Measurements from ENCODE around the gene RMRP.
A peak's percentile ranks its signal among the peaks of the same experiment; 100 is the strongest.

RMRP gene

DNA sequence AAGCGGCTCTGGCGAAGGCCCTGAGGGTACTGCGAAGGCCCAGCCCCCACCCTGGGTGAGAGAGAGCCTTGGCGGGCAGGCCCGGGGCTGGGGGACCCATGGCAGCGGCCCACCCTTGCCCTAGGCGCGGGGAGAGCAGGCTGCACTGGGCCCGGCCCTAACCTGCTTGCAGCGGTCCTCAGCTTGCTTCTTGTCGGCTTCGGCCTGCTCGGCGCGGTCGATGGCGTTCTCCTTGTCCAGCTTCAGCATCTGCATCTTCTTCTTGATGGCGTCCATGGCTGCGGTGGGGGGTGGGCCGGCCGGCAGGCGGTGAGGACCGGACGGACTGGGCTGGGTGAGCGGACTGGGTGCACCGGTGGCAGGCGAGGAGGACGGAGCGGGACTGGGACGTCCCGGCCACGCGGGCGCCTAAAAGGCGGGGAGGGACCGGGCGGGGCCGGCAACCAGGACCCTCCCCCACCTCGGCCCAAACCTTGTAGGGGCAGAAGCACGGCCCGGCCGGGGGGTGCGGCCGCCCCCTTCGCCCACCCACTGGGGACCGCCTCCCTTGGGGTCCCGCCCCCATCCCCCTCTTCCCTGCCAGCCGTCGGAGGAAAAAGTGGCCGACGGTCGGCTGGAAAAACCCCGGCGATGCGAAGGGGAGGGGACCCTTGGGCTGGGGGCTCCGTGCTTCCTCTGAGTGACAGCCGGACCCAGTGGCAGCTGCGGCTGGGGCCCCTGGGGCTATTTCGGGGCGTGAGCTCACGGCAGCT is 31.9 kb upstream of the RMRP start, which contains the start of gene TPM2:
Gene TPM2, minus strand, starts transcription at position 384 of the 752 bp plus-strand sequence. Its CDS starts 108 bp downstream, at position 276.
- TF ChIP-seq, protein P1, sequence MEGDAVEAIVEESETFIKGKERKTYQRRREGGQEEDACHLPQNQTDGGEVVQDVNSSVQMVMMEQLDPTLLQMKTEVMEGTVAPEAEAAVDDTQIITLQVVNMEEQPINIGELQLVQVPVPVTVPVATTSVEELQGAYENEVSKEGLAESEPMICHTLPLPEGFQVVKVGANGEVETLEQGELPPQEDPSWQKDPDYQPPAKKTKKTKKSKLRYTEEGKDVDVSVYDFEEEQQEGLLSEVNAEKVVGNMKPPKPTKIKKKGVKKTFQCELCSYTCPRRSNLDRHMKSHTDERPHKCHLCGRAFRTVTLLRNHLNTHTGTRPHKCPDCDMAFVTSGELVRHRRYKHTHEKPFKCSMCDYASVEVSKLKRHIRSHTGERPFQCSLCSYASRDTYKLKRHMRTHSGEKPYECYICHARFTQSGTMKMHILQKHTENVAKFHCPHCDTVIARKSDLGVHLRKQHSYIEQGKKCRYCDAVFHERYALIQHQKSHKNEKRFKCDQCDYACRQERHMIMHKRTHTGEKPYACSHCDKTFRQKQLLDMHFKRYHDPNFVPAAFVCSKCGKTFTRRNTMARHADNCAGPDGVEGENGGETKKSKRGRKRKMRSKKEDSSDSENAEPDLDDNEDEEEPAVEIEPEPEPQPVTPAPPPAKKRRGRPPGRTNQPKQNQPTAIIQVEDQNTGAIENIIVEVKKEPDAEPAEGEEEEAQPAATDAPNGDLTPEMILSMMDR (IDR thresholded peaks at IDR 0.05; ENCODE audit: insufficient read depth, low read length, poor library complexity, severe bottlenecking) = no peak
- no peaks in the 10 kb centered on the region for H3K27me3 ChIP-seq (replicated peaks; ENCODE audit: control insufficient read depth, insufficient read depth, low read length)
- peak within 1 kb of the TSS; percentile 71 for H3K4me3 ChIP-seq (replicated peaks; ENCODE audit: low read depth, low read length)
- DNase-seq (ENCODE audit: extremely low read depth, insufficient read length) = no peak
- no peaks in the 10 kb centered on the region for H3K36me3 ChIP-seq (ENCODE audit: control insufficient read depth, insufficient read depth, low read length)

DNA sequence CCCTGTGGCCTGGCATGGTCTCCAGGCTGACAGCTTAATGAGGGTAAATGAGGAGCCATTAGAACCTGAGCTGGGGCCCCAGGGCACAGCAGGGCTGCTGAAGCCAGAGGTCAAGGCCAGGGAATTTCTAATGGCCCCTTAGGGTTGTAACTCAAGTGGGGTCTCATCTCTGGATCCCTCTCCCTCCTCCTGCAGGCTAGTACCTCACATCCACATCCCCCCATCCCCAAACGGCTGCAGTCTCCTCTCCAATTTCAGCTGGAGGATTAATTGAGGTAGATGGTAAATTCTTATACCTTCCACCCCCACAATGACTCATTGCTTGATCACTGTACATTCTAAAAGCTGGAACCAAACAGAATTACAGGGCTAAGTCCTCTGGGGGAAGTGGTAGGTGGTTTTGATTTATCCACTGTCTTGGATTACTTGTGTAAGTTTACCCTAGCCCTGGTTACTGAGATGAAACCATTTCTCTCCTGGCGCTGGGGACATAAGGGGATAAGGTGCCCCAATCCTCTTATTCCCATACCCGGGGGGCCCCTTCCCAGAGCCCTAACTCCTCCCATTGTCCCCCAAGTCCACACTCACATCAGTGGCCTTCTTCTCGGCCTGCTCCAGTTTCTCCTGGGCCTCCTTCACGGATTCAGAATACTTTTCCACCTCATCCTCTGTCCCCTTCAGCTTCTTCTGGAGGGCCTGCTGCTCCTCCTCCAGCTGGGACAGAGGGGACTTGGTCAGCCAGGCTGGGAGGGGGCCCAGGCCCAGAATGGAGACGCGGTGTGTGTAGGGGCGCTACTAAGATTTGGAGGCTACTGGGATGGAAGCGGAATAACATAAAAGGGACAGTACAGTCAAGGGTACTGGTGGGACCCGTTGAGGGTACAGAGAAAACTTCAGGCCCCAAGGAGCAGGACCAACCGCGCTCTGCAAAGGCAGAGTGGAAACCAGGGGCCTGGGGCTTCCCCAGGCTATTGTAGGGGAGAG is 31.0 kb upstream of the RMRP start:
- TF ChIP-seq, protein P1 (IDR thresholded peaks at IDR 0.05; ENCODE audit: insufficient read depth, low read length, poor library complexity, severe bottlenecking) = no peak
- DNase-seq (ENCODE audit: extremely low read depth, insufficient read length) = no peak
- no peaks in the 10 kb centered on the region for H3K36me3 ChIP-seq (ENCODE audit: control insufficient read depth, insufficient read depth, low read length)
- no peaks in the 10 kb centered on the region for H3K27me3 ChIP-seq (replicated peaks; ENCODE audit: control insufficient read depth, insufficient read depth, low read length)
- H3K4me3 ChIP-seq (replicated peaks; ENCODE audit: low read depth, low read length) = no peak overlapping the region

DNA sequence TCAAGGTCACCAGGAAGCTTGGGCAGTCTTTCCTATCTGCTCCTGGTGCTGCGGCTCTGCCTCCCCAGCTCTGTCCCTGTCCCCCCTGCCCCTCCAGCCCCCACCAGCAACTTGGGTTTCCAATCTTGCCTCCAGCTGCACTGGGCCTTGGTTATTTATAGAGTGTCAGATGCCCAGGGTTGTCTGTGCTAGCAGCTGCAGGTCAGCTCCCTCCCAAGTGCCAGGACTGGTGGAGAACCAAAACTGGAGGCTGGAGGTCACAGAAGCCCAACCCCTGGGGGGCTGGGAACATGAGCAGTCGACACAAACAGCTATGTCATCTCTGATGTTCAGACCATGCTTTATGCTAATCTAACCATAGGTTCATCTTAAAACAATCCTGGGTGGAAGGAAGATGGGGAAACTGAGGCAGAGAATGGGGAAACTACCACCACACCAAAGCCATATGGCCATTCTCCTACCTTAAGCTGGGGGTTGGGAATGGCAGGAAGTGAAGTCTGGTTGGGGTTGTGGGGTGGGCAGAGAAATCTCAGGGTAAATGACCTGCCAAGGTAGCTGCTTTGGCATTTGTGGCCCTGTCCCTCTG is 30.2 kb upstream of the RMRP start:
- Histone ChIP-seq H3K27me3 (replicated peaks; ENCODE audit: control insufficient read depth, insufficient read depth, low read length) (no peaks in the 10 kb centered on the region), H3K4me3 (replicated peaks; ENCODE audit: low read depth, low read length) (no peak overlapping the region), H3K36me3 (ENCODE audit: control insufficient read depth, insufficient read depth, low read length) (no peaks in the 10 kb centered on the region)
- TF ChIP-seq, protein P1 (IDR thresholded peaks at IDR 0.05; ENCODE audit: insufficient read depth, low read length, poor library complexity, severe bottlenecking) = no peak
- no peak for DNase-seq (ENCODE audit: extremely low read depth, insufficient read length)

DNA sequence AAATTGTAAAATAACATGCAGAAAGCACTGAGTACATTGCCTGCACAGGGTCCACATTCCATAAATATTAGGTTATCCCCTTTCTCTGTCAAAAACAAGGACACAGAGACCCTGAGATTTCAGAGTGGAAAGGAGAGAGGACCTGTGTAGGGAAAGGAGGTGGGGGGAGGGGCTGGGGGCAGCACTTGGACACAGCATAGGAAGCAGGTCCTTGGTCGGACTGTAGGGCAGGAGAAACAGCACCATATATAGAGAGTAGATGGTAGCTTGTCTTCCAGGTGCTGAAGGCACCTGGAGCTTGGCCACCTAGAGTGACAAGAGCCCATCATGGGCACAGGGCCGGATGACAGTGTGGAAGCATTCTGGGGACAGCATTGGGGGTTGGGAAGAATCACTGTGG is 29.5 kb upstream of the RMRP start:
- TF ChIP-seq, protein P1 (IDR thresholded peaks at IDR 0.05; ENCODE audit: insufficient read depth, low read length, poor library complexity, severe bottlenecking) = no peak
- H3K36me3 ChIP-seq (ENCODE audit: control insufficient read depth, insufficient read depth, low read length) = no peaks in the 10 kb centered on the region
- DNase-seq (ENCODE audit: extremely low read depth, insufficient read length) = no peak
- H3K27me3 ChIP-seq (replicated peaks; ENCODE audit: control insufficient read depth, insufficient read depth, low read length) = no peaks in the 10 kb centered on the region
- no peak overlapping the region for H3K4me3 ChIP-seq (replicated peaks; ENCODE audit: low read depth, low read length)

DNA sequence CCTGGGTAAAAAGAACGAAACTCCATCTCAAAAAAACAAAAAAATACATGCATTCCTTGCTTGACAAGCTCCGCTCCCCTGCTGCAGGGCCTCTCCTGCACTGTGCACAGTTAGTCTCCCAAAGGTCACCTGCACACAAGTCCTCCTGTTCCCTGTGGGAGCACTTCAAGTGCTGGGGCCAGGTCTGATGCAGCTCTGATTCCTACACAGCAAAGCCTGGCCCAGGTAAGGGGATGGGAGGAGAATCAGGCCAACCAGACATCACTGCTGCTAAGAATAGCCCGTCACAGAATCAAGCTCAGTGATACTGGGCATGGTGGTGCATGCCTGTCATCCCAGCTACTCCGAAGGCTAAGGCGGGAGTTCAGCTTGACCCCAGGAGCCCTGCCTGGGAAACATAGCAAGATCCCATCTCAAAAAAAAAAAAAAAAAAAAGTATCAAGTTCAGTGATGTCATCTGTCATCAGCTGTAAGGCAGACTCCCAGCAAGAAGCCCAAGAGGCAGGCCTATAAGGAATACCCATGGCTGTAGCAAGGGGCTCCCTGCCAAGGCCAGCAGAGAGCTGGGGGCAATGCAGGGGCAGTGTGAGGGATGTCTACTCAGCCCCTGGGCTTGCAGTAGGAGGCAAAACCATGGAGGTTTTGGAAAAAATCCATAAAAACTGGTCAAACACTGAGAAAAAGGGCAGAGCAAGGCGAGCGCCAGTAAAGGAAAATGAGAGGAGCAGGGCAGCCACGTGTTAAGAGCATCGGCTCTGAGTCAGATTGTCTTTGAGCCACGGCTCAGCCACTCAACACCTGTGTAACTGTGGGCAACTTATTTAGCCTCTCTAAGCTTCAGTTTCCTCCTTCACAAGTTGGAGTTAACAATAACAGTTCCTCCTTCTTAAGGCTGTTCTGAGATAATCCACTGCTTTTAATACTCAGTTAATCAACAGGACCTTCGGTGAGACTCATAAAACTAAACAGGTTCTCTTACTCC is 28.7 kb upstream of the RMRP start:
- H3K36me3 ChIP-seq (ENCODE audit: control insufficient read depth, insufficient read depth, low read length) = no peaks in the 10 kb centered on the region
- H3K27me3 ChIP-seq (replicated peaks; ENCODE audit: control insufficient read depth, insufficient read depth, low read length) = no peaks in the 10 kb centered on the region
- no peak overlapping the region for H3K4me3 ChIP-seq (replicated peaks; ENCODE audit: low read depth, low read length)
- TF ChIP-seq, protein P1 (IDR thresholded peaks at IDR 0.05; ENCODE audit: insufficient read depth, low read length, poor library complexity, severe bottlenecking) = no peak
- DNase-seq (ENCODE audit: extremely low read depth, insufficient read length) = no peak
